GM19099 (cell line): ENCODE measurements around the gene CIAPIN1.

Experiments
- POLR2A ChIP-seq: IDR thresholded peaks from 3 replicates; pipeline ENCODE4 v1.6.1; 2011; ENCODE audit warnings: low read depth; ENCODE audit not compliant: insufficient read length; ENCODE audit errors: extremely low read depth

CIAPIN1 gene

GRCh38 chr16:57427307-57427706 is 19.9 kb downstream of the CIAPIN1 start:
- no peak for TF ChIP-seq POLR2A

- TF ChIP-seq POLR2A: no peak
These were observed 20.8 kb downstream of the CIAPIN1 start for GRCh38 chr16:57426356-57426755.

GRCh38 chr16:57424583-57424982 is 22.6 kb downstream of the CIAPIN1 start:
- no peak for TF ChIP-seq POLR2A

GRCh38 chr16:57423152-57423551 is 24.0 kb downstream of the CIAPIN1 start:
- no peak for TF ChIP-seq POLR2A

GRCh38 chr16:57422026-57422944 is 24.9 kb downstream of the CIAPIN1 start:
- TF ChIP-seq POLR2A: no peak

- TF ChIP-seq POLR2A: no peak
These were observed 27.7 kb downstream of the CIAPIN1 start for GRCh38 chr16:57419506-57419905.

GRCh38 chr16:57416084-57416483 is 31.1 kb downstream of the CIAPIN1 start:
- TF ChIP-seq POLR2A: no peak

- no peak for TF ChIP-seq POLR2A
These were observed 33.5 kb downstream of the CIAPIN1 start for GRCh38 chr16:57413733-57414132.

GRCh38 chr16:57413301-57413730 is 33.9 kb downstream of the CIAPIN1 start:
- no peak for TF ChIP-seq POLR2A

GRCh38 chr16:57412584-57412983 is 34.6 kb downstream of the CIAPIN1 start:
- no peak for TF ChIP-seq POLR2A

- TF ChIP-seq POLR2A: no peak
These were observed 35.7 kb downstream of the CIAPIN1 start for GRCh38 chr16:57411362-57411976.

- no peak for TF ChIP-seq POLR2A
These were observed 37.2 kb downstream of the CIAPIN1 start for GRCh38 chr16:57409870-57410587.

- TF ChIP-seq POLR2A: no peak
These were observed 38.1 kb downstream of the CIAPIN1 start for GRCh38 chr16:57409065-57409464.

GRCh38 chr16:57407521-57408353 is 39.4 kb downstream of the CIAPIN1 start:
- no peak for TF ChIP-seq POLR2A

GRCh38 chr16:57406881-57407280 is 40.3 kb downstream of the CIAPIN1 start:
- no peak for TF ChIP-seq POLR2A
